ENCODE measurements around the gene CYP3A7.
"Not testable (repeated sequence)": the region's sequence is repeated elsewhere in the genome, so short reads cannot be mapped to it uniquely, and the experiment has no call there.

The CYP3A7 gene

GRCh38 chr7:99734987-99735386, at the start of gene CYP3A7:
TSS of gene CYP3A7 (minus strand) at chr7:99735196. CDS start at chr7:99735093, 103 bp downstream.
- in situ Hi-C loops (cut with HindIII; ENCODE audit: low sequenced_read_pairs), result no loop called here

- in situ Hi-C loops (cut with HindIII; ENCODE audit: low sequenced_read_pairs), result no loop called here
Observed at GRCh38 chr7:99784007-99784406, 49.0 kb upstream of the CYP3A7 start, which contains the start of gene CYP3A4. TSS of gene CYP3A4 (minus strand) at chr7:99784184. CDS start at chr7:99784081, 103 bp downstream.

- in situ Hi-C loops (cut with HindIII; ENCODE audit: low sequenced_read_pairs), result no loop called here
Observed at GRCh38 chr7:99782012-99782953, 47.3 kb upstream of the CYP3A7 start.

GRCh38 chr7:99780588-99780987, 45.6 kb upstream of the CYP3A7 start:
- in situ Hi-C loops (cut with HindIII; ENCODE audit: low sequenced_read_pairs), result no loop called here

- in situ Hi-C loops (cut with HindIII; ENCODE audit: low sequenced_read_pairs), result no loop called here
Observed at GRCh38 chr7:99779949-99780348, 45.0 kb upstream of the CYP3A7 start.

- in situ Hi-C loops (cut with HindIII; ENCODE audit: low sequenced_read_pairs), result no loop called here
Observed at GRCh38 chr7:99778880-99779279, 43.9 kb upstream of the CYP3A7 start.

- in situ Hi-C loops (cut with HindIII; ENCODE audit: low sequenced_read_pairs), result not testable (repeated sequence)
Observed at GRCh38 chr7:99773395-99773794, 38.4 kb upstream of the CYP3A7 start.

GRCh38 chr7:99772565-99772964, 37.6 kb upstream of the CYP3A7 start:
- in situ Hi-C loops (cut with HindIII; ENCODE audit: low sequenced_read_pairs), result no loop called here

GRCh38 chr7:99769494-99769893, 34.5 kb upstream of the CYP3A7 start:
- in situ Hi-C loops (cut with HindIII; ENCODE audit: low sequenced_read_pairs), result not testable (repeated sequence)

GRCh38 chr7:99768471-99768870, 33.5 kb upstream of the CYP3A7 start:
- in situ Hi-C loops (cut with HindIII; ENCODE audit: low sequenced_read_pairs), result no loop called here

- in situ Hi-C loops (cut with HindIII; ENCODE audit: low sequenced_read_pairs), result no loop called here
Observed at GRCh38 chr7:99767662-99768061, 32.7 kb upstream of the CYP3A7 start.

GRCh38 chr7:99766484-99767099, 31.6 kb upstream of the CYP3A7 start:
- in situ Hi-C loops (cut with HindIII; ENCODE audit: low sequenced_read_pairs), result no loop called here

- in situ Hi-C loops (cut with HindIII; ENCODE audit: low sequenced_read_pairs), result no loop called here
Observed at GRCh38 chr7:99764478-99764877, 29.5 kb upstream of the CYP3A7 start.

GRCh38 chr7:99762680-99763327, 27.8 kb upstream of the CYP3A7 start:
- in situ Hi-C loops (cut with HindIII; ENCODE audit: low sequenced_read_pairs), result no loop called here

- in situ Hi-C loops (cut with HindIII; ENCODE audit: low sequenced_read_pairs), result no loop called here
Observed at GRCh38 chr7:99755085-99755484, 20.1 kb upstream of the CYP3A7 start.

GRCh38 chr7:99752356-99752755, 17.4 kb upstream of the CYP3A7 start:
- in situ Hi-C loops (cut with HindIII; ENCODE audit: low sequenced_read_pairs), result no loop called here

- in situ Hi-C loops (cut with HindIII; ENCODE audit: low sequenced_read_pairs), result not testable (repeated sequence)
Observed at GRCh38 chr7:99751322-99752052, 16.5 kb upstream of the CYP3A7 start.

- in situ Hi-C loops (cut with HindIII; ENCODE audit: low sequenced_read_pairs), result no loop called here
Observed at GRCh38 chr7:99748846-99749579, 14.0 kb upstream of the CYP3A7 start.

- in situ Hi-C loops (cut with HindIII; ENCODE audit: low sequenced_read_pairs), result not testable (repeated sequence)
Observed at GRCh38 chr7:99746915-99747314, 11.9 kb upstream of the CYP3A7 start.

GRCh38 chr7:99745395-99745794, 10.4 kb upstream of the CYP3A7 start:
- in situ Hi-C loops (cut with HindIII; ENCODE audit: low sequenced_read_pairs), result not testable (repeated sequence)

Measured in DLD1 (cell line).